H1 (cell line): Measurements from ENCODE around the gene PLA2G4F. TPM values are rescaled to one million over a fixed set of nuclear protein-coding genes. Genes with fewer than 3 reads are reported as not detected.

Experiments
- CTCF ChIA-PET: fragments of 300-600 bp; sonication (Branson Sonifier 250); formaldehyde crosslinking; loops from one replicate; lab custom pipeline; 2021; ENCODE audit not compliant: partially characterized antibody; lab: Charles Lee
- POLR2A ChIA-PET: fragments of 300-600 bp; sonication (Branson Sonifier 250); formaldehyde crosslinking; loops from one replicate; lab custom pipeline; 2021; ENCODE audit warnings: inconsistent platforms; ENCODE audit not compliant: partially characterized antibody; lab: Charles Lee
- DNase-seq, 2 experiments: peaks; one replicate each; pipeline versions ENCODE4 v3.0.0 to v3.0.0-alpha.2; 2010 to 2022; ENCODE audit warnings: low spot score in 2 of 2, low read depth in 1 of 2, mixed read lengths in 1 of 2
- FAIRE-seq: peaks from 2 replicates; lab custom pipeline; 2011; peaks lifted over from hg19 to GRCh38; lab: Jason Lieb, UNC
- H2AFZ ChIP-seq: 2 replicates; pipeline ENCODE4 v1.8.1; 2012; ENCODE audit warnings: low read length, inconsistent platforms
- H2AK5ac ChIP-seq: 2 replicates; pipeline ENCODE4 v1.6.1; 2013; ENCODE audit warnings: low read depth, low read length
- H2BK120ac ChIP-seq: replicated peaks from 2 replicates; pipeline ENCODE3; 2013; ENCODE audit warnings: low read depth, low read length, inconsistent platforms
- H2BK12ac ChIP-seq: 2 replicates; pipeline ENCODE4 v1.6.1; 2013; ENCODE audit warnings: low read depth, low read length
- H2BK15ac ChIP-seq: 2 replicates; pipeline ENCODE4 v1.6.1; 2013; ENCODE audit warnings: low read length
- H2BK20ac ChIP-seq: 2 replicates; pipeline ENCODE4 v1.6.1; 2013; ENCODE audit warnings: low read length
- H2BK5ac ChIP-seq: 2 replicates; pipeline ENCODE4 v1.6.1; 2013; ENCODE audit warnings: low read depth, low read length
- H3K14ac ChIP-seq: 2 replicates; pipeline ENCODE4 v1.6.1; 2013; ENCODE audit warnings: inconsistent platforms; ENCODE audit not compliant: insufficient read length
- H3K18ac ChIP-seq: 2 replicates; pipeline ENCODE4 v1.6.1; 2013; ENCODE audit warnings: low read length; ENCODE audit errors: extremely low read depth
- H3K23ac ChIP-seq: 2 replicates; pipeline ENCODE4 v1.6.1; 2013; ENCODE audit warnings: inconsistent platforms; ENCODE audit not compliant: insufficient read length
- H3K23me2 ChIP-seq: 2 replicates; pipeline ENCODE4 v1.6.1; 2013; ENCODE audit warnings: low read depth, low read length
- H3K27ac ChIP-seq: 2 replicates; pipeline ENCODE4 v1.6.1; 2011; ENCODE audit warnings: low read depth, low read length, inconsistent platforms
- H3K27me3 ChIP-seq, 4 experiments: replicated peaks in 1 of 4; 1 replicate in 1 of 4; 2 replicates in 3 of 4; pipeline versions ENCODE4 v1.6.1 to v1.8.1; 2011 to 2013; ENCODE audit warnings: low read length in 3 of 4, mild to moderate bottlenecking in 3 of 4, inconsistent platforms in 2 of 4, mixed read lengths in 2 of 4, moderate library complexity in 1 of 4; ENCODE audit not compliant: control insufficient read depth in 3 of 4, insufficient read depth in 3 of 4; ENCODE audit errors: extremely low read depth in 1 of 4
- H3K36me3 ChIP-seq, 4 experiments: 2 replicates each; pipeline versions ENCODE4 v1.6.1 to v1.8.1; 2011 to 2013; ENCODE audit warnings: mild to moderate bottlenecking in 4 of 4, low read length in 3 of 4, moderate library complexity in 2 of 4, control low read depth in 1 of 4, inconsistent platforms in 1 of 4; ENCODE audit not compliant: insufficient read depth in 4 of 4, control insufficient read depth in 2 of 4
- H3K4ac ChIP-seq: replicated peaks from 2 replicates; pipeline ENCODE3; 2013; ENCODE audit warnings: low read length, low read depth, mixed read lengths, inconsistent platforms; ENCODE audit not compliant: insufficient read length
- H3K4me1 ChIP-seq, 4 experiments: replicated peaks in 1 of 4; 1 replicate in 1 of 4; 2 replicates in 3 of 4; pipeline versions ENCODE4 v1.6.1 to v1.8.1; 2011 to 2013; ENCODE audit warnings: low read length in 3 of 4, inconsistent platforms in 2 of 4, mixed read lengths in 1 of 4; ENCODE audit not compliant: insufficient read depth in 4 of 4, control insufficient read depth in 3 of 4
- H3K4me2 ChIP-seq, 2 experiments: 2 replicates each; pipeline versions ENCODE4 v1.6.1 to v1.8.1; 2011 to 2013; ENCODE audit warnings: low read depth in 2 of 2, low read length in 2 of 2, control low read depth in 1 of 2, inconsistent platforms in 1 of 2, mild to moderate bottlenecking in 1 of 2; ENCODE audit not compliant: insufficient read depth in 1 of 2
- H3K4me3 ChIP-seq, 4 experiments: fragments of 200-600, 300-600 bp in 1 of 4; sonication (generic), shearing (Covaris generic), sonication (Bioruptor Twin) in 1 of 4; 2 replicates each; pipeline versions ENCODE4 v1.5.1 to v1.8.1; 2011 to 2016; ENCODE audit warnings: low read length in 4 of 4, low read depth in 3 of 4, control low read depth in 2 of 4, inconsistent platforms in 2 of 4, mild to moderate bottlenecking in 2 of 4, mixed read lengths in 1 of 4, moderate library complexity in 1 of 4; ENCODE audit not compliant: insufficient read depth in 2 of 4; ENCODE audit errors: extremely low read depth in 1 of 4
- H3K56ac ChIP-seq: replicated peaks from 2 replicates; pipeline ENCODE3; 2013; ENCODE audit warnings: low read depth, mild to moderate bottlenecking, mixed read lengths, low read length, inconsistent platforms; ENCODE audit not compliant: insufficient read length
- H3K79me1 ChIP-seq: 2 replicates; pipeline ENCODE4 v1.6.1; 2013; ENCODE audit warnings: low read depth, low read length, control low read depth
- H3K79me2 ChIP-seq, 2 experiments: 2 replicates each; pipeline versions ENCODE4 v1.6.1 to v1.8.1; 2012 to 2013; ENCODE audit warnings: low read length in 2 of 2, mild to moderate bottlenecking in 2 of 2, inconsistent platforms in 1 of 2; ENCODE audit not compliant: insufficient read depth in 2 of 2, control insufficient read depth in 1 of 2
- H3K9ac ChIP-seq, 4 experiments: replicated peaks in 1 of 4; 1 replicate in 1 of 4; 2 replicates in 3 of 4; pipeline versions ENCODE4 v1.6.1 to v1.8.1; 2011 to 2013; ENCODE audit warnings: low read depth in 3 of 4, low read length in 3 of 4, control low read depth in 2 of 4, mild to moderate bottlenecking in 2 of 4, moderate library complexity in 2 of 4, inconsistent platforms in 1 of 4; ENCODE audit errors: extremely low read depth in 1 of 4
- H3K9me3 ChIP-seq, 2 experiments: 2 replicates each; pipeline versions ENCODE4 v1.6.1 to v1.8.1; 2012 to 2013; ENCODE audit warnings: mild to moderate bottlenecking in 2 of 2, moderate library complexity in 2 of 2, control low read depth in 1 of 2, inconsistent platforms in 1 of 2, low read depth in 1 of 2, low read length in 1 of 2, mixed read lengths in 1 of 2; ENCODE audit not compliant: insufficient read depth in 2 of 2
- H4K20me1 ChIP-seq, 2 experiments: replicated peaks in 1 of 2; 2 replicates each; pipeline versions ENCODE3 to v1.8.1; 2011 to 2013; ENCODE audit warnings: inconsistent platforms in 2 of 2, low read length in 2 of 2, mild to moderate bottlenecking in 1 of 2; ENCODE audit not compliant: insufficient read depth in 2 of 2, control insufficient read depth in 1 of 2
- H4K5ac ChIP-seq: 2 replicates; pipeline ENCODE4 v1.6.1; 2013; ENCODE audit warnings: low read length, low read depth, mixed read lengths, inconsistent platforms; ENCODE audit not compliant: insufficient read length
- H4K8ac ChIP-seq: 2 replicates; pipeline ENCODE4 v1.8.0; 2013; ENCODE audit warnings: mild to moderate bottlenecking, moderate library complexity, low read length, inconsistent platforms; ENCODE audit not compliant: insufficient read depth; ENCODE audit errors: extremely low read depth
- H4K91ac ChIP-seq: replicated peaks from 2 replicates; pipeline ENCODE3; 2013; ENCODE audit warnings: low read length, mixed read lengths, inconsistent platforms; ENCODE audit not compliant: insufficient read length
- CTBP2 ChIP-seq: IDR thresholded peaks from 2 replicates; pipeline ENCODE4 v1.7.0; 2011; ENCODE audit warnings: borderline replicate concordance, mild to moderate bottlenecking, moderate library complexity, mixed read lengths, low read length; ENCODE audit not compliant: insufficient read depth, insufficient read length
- KDM4A ChIP-seq: IDR thresholded peaks from one replicate; pipeline ENCODE4 v1.7.1; 2012; ENCODE audit warnings: low read depth, mild to moderate bottlenecking, moderate library complexity, low read length, inconsistent platforms; ENCODE audit not compliant: severe bottlenecking
- PHF8 ChIP-seq: fragments of 200-600 bp; sonication (generic); conservative IDR thresholded peaks from 2 replicates; pipeline ENCODE4 v1.7.1; 2012; ENCODE audit warnings: low read depth, mild to moderate bottlenecking, inconsistent platforms, low read length, moderate library complexity
- RXRA ChIP-seq: IDR thresholded peaks from 2 replicates; pipeline ENCODE4 v1.6.1; 2011; ENCODE audit warnings: low read depth, mild to moderate bottlenecking, low read length, moderate library complexity; ENCODE audit not compliant: insufficient read depth
- WGBS, 2 experiments: shearing (Covaris generic) in 1 of 2; methylation state at CpG; one replicate each; pipeline versions ENCODE4 v1.1.6 to v1.1.7; 2013 to 2015; ENCODE audit warnings: low lambda C conversion rate in 2 of 2, mixed read lengths in 2 of 2, inconsistent platforms in 1 of 2, low coverage in 1 of 2, missing lambda C conversion rate in 1 of 2; ENCODE audit not compliant: insufficient replicate concordance in 2 of 2, insufficient coverage in 1 of 2, insufficient read length in 1 of 2; ENCODE audit errors: extremely low coverage in 1 of 2, missing lambda C conversion rate in 1 of 2; 5-methylcytosine and 5-hydroxymethylcytosine counted together
- polyA plus RNA-seq, 7 experiments: library from polyadenylated mRNA; depleted of rRNA in 3 of 7; stranded (reverse) in 5 of 7; unstranded in 2 of 7; fragments of >200 nt in 5 of 7; fragments of 200-250 nt in 2 of 7; gene quantifications; 1 replicate in 5 of 7; 2 replicates in 1 of 7; 4 replicates in 1 of 7; pipeline versions ENCODE4 v1.2.1 to v1.2.3, GENCODE V29; 2011 to 2013; ENCODE audit warnings: missing spikeins in 2 of 7, mixed read lengths in 2 of 7
- total RNA-seq: library from RNA; stranded (reverse); fragmentation: NEBNext Ultra II Directional; extraction: Animal tissue kit (Norgen Biotek cat#: 25700); gene quantifications from 2 replicates; pipeline ENCODE4 v1.2.1, GENCODE V29; 2021

PLA2G4F gene
- total and polyA plus RNA-seq, 2 of the 8 experiments (the other 6 are each of a cell fraction or from before 2014, with no cell fraction given): not detected

DNA sequence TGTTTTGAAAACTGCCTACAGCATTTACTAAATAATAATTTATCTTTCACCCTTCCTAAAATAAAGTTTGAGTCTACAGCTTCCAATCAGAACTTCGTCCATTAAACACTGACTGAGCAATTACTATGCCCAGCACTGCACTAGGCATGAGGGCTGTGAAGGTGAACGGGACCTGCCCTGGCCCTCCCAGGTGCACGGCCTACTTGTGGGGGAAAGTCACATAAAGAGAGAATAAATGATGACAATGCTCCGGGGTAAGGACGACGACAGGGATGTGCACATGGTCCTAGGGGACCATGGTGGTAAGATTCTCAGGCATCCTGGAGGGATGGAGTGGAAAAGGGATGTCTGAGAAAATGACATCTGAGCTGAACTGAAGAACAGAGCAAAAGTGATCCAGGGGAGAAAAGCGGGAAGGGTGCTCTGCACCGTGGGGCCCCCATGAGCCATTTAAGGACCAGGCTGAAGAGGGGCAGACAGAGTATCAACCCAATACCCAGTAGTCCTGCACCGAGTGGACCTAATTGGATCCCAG is 11.5 kb downstream of the PLA2G4F start:
- WGBS, 2 experiments: 90% methylated on average over 8 of the region's 9 CpGs; no CpG with 5 or more reads in 1 of the 2 experiments
- Histone ChIP-seq H3K4ac (no peak overlapping the region), H3K56ac (no peak overlapping the region), H3K9ac (no peak overlapping the region), H3K79me1 (no peaks in the 10 kb centered on the region), H3K23me2 (no peaks in the 10 kb centered on the region), H4K20me1 (no peaks in the 10 kb centered on the region), H2AFZ (no peak overlapping the region), H3K79me2 (no peaks in the 10 kb centered on the region), H3K4me3 (no peak overlapping the region), H2BK12ac (no peak overlapping the region), H2BK20ac (no peak overlapping the region), H2BK15ac (no peak overlapping the region), H3K14ac (no peak overlapping the region), H2BK5ac (no peak overlapping the region), H4K8ac (no peak overlapping the region), H4K91ac (no peak overlapping the region), H3K9me3 (no peaks in the 10 kb centered on the region), H3K27me3 (no peaks in the 10 kb centered on the region), H3K18ac (no peak overlapping the region), H3K27ac (no peak overlapping the region), H3K4me1 (no peaks in the 10 kb centered on the region; a peak in 1 of 7 replicates), H3K36me3 (no peaks in the 10 kb centered on the region), H2AK5ac (no peak overlapping the region), H4K5ac (no peak overlapping the region), H3K23ac (no peak overlapping the region), H2BK120ac (no peak overlapping the region), H3K4me2 (no peak overlapping the region)
- ChIA-PET CTCF (interaction anchor here (0.6 to 22.6 kb wide), 7 partner anchors 8 to 446 kb away, joined by 4 to 416 read pairs (median 10); partner anchors contain the start of gene PLA2G4F), POLR2A (interaction anchor here (0.8 kb wide), 1 partner anchor 9 kb away, joined by 3 read pairs; no protein-coding TSS in a partner anchor)
- DNase-seq (no peak), FAIRE-seq (no peak)
- TF ChIP-seq PHF8: no peak
- no peak for TF ChIP-seq RXRA
- TF ChIP-seq KDM4A: no peak
- TF ChIP-seq CTBP2: no peak
